ENCODE measurements around the gene TBX5. TPM values are rescaled to one million over a fixed set of nuclear protein-coding genes. Genes with fewer than 3 reads are reported as not detected.
"Not testable (repeated sequence)": the region's sequence is repeated elsewhere in the genome, so short reads cannot be mapped to it uniquely, and the experiment has no call there.

Gene TBX5
- total and polyA plus RNA-seq, 4 experiments from 2014 or later = not detected

- DNase-seq = no peak
- intact Hi-C loops (cut with micrococcal nuclease) = no loop called here
- Mint-ChIP-seq H3K9me3 (peaks cover 0 to 23% (median 8%) of the 10 kb centered on the region in 8 donors), H3K4me3 (no peak overlapping the region), H3K4me1 (no peaks in the 10 kb centered on the region), H3K27ac (no peak overlapping the region), H3K27me3 (peaks cover 0 to 5% of the 10 kb centered on the region in 2 donors), H3K36me3 (no peaks in the 10 kb centered on the region)
- no peak overlapping the region for H3K27ac ChIP-seq (ENCODE audit: low read depth, low read length)
- no peak overlapping the region for H3K4me3 ChIP-seq (ENCODE audit: low read length in 2 of 2)
- ChIA-PET CTCF (ENCODE audit: partially characterized antibody) (no interaction called here), POLR2A (ENCODE audit: partially characterized antibody) (no interaction called here)
- H3K36me3 ChIP-seq (ENCODE audit: insufficient read depth, low read length) = no peaks in the 10 kb centered on the region
- no peaks in the 10 kb centered on the region for H3K27me3 ChIP-seq (ENCODE audit: insufficient read depth, low read length)
- H3K9me3 ChIP-seq (ENCODE audit: control insufficient read depth in 1 of 2, low read length in 2 of 2) = no peaks in the 10 kb centered on the region
- H3K4me1 ChIP-seq (ENCODE audit: insufficient read depth, low read length) = no peaks in the 10 kb centered on the region
These were observed 44.0 kb downstream of the TBX5 start for GRCh38 chr12:114361992-114362391.

DNA sequence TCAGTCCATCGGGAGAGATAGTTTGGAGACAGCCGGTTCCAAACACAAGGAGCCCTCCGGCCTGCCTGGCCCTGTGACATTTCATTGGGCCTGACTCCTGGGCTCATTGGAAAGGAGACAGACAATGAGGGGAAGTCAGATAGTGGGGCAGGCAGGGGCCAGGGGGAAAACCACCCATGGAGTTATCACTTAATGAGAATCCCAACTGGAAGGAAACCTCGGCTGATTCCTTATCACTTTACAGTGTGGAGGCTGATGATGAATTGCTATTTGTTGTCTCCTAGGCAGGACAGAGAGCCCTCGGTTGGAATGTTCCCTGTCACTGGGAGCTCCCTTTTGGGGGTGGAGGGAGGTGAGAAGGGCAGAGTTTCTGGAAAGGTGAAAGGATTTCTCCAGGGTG, 44.4 kb downstream of the TBX5 start:
- no peaks in the 10 kb centered on the region for H3K9me3 ChIP-seq (ENCODE audit: control insufficient read depth in 1 of 2, low read length in 2 of 2)
- Mint-ChIP-seq H3K36me3 (no peaks in the 10 kb centered on the region), H3K27ac (no peak overlapping the region), H3K4me1 (no peaks in the 10 kb centered on the region), H3K4me3 (peak overlapping the region in 1 of 8 donors; percentile 51), H3K27me3 (peaks cover 0 to 4% of the 10 kb centered on the region in 2 donors), H3K9me3 (peaks cover 0 to 23% (median 7%) of the 10 kb centered on the region in 8 donors)
- ChIA-PET POLR2A (ENCODE audit: partially characterized antibody) (no interaction called here), CTCF (ENCODE audit: partially characterized antibody) (no interaction called here)
- no peak overlapping the region for H3K27ac ChIP-seq (ENCODE audit: low read depth, low read length)
- no peaks in the 10 kb centered on the region for H3K36me3 ChIP-seq (ENCODE audit: insufficient read depth, low read length)
- intact Hi-C loops (cut with micrococcal nuclease) = no loop called here
- H3K4me3 ChIP-seq (ENCODE audit: low read length in 2 of 2) = no peak overlapping the region
- no peaks in the 10 kb centered on the region for H3K27me3 ChIP-seq (ENCODE audit: insufficient read depth, low read length)
- no peaks in the 10 kb centered on the region for H3K4me1 ChIP-seq (ENCODE audit: insufficient read depth, low read length)
- DNase-seq = no peak

GRCh38 chr12:114360485-114360884, 45.5 kb downstream of the TBX5 start:
- Histone ChIP-seq H3K4me3 (ENCODE audit: low read length in 2 of 2) (no peak overlapping the region), H3K9me3 (ENCODE audit: control insufficient read depth in 1 of 2, low read length in 2 of 2) (no peaks in the 10 kb centered on the region), H3K27me3 (ENCODE audit: insufficient read depth, low read length) (no peaks in the 10 kb centered on the region), H3K4me1 (ENCODE audit: insufficient read depth, low read length) (no peaks in the 10 kb centered on the region), H3K36me3 (ENCODE audit: insufficient read depth, low read length) (no peaks in the 10 kb centered on the region), H3K27ac (ENCODE audit: low read depth, low read length) (no peak overlapping the region)
- no peak overlapping the region for H3K4me3 Mint-ChIP-seq
- H3K27ac Mint-ChIP-seq = no peak overlapping the region
- intact Hi-C loops (cut with micrococcal nuclease) = no loop called here
- POLR2A ChIA-PET (ENCODE audit: partially characterized antibody) = no interaction called here
- H3K27me3 Mint-ChIP-seq = peaks cover 1 to 5% of the 10 kb centered on the region in 2 donors
- H3K9me3 Mint-ChIP-seq = peaks cover under 1 to 23% (median 4%) of the 10 kb centered on the region in 8 donors
- DNase-seq = no peak
- H3K36me3 Mint-ChIP-seq = no peaks in the 10 kb centered on the region
- CTCF ChIA-PET (ENCODE audit: partially characterized antibody) = no interaction called here
- no peaks in the 10 kb centered on the region for H3K4me1 Mint-ChIP-seq

DNA sequence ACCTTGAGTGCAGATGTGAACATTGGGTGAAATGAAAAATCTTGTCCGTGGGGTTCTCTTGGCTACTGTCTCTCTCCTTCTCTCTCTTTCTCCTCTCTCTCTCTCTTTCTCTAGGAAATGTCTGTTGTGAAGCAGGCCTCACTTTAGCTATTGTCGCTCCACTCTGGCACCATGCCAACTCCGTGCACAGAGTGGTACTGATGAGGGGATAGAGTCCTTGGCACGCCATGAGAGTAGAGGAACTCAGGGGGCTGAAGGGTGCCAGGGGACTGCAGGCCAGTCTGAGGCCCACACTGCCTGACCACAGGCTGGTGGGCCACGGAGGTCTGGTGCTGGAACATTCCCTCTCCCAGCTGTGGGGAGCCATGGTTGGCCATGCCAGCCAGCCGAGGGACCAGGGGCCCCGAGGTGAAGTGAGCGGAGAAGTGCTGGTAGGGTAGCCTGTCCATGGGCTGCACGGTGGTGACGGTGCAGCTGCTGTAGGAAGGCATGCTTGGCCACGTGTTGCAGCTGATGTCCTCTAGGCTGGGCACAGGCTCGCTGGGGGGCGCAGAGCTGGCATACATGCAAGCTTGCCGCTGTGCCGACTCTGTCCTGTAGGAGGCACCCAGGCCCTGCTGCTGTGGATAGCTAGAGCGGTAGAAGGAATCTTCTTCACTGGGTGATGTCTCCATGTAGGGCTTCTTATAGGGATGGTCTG, 50.4 kb downstream of the TBX5 start:
- H3K36me3 ChIP-seq (ENCODE audit: insufficient read depth, low read length) = no peaks in the 10 kb centered on the region
- Mint-ChIP-seq H3K27me3 (peaks cover 3% of the 10 kb centered on the region in 2 donors), H3K4me3 (no peak overlapping the region), H3K36me3 (no peaks in the 10 kb centered on the region), H3K4me1 (no peaks in the 10 kb centered on the region), H3K27ac (no peak overlapping the region), H3K9me3 (peaks cover 0 to 9% (median 3%) of the 10 kb centered on the region in 8 donors)
- no peaks in the 10 kb centered on the region for H3K4me1 ChIP-seq (ENCODE audit: insufficient read depth, low read length)
- no peak for DNase-seq
- POLR2A ChIA-PET (ENCODE audit: partially characterized antibody) = no interaction called here
- H3K27me3 ChIP-seq (ENCODE audit: insufficient read depth, low read length) = no peaks in the 10 kb centered on the region
- CTCF ChIA-PET (ENCODE audit: partially characterized antibody) = no interaction called here
- intact Hi-C loops (cut with micrococcal nuclease) = no loop called here
- H3K9me3 ChIP-seq (ENCODE audit: control insufficient read depth in 1 of 2, low read length in 2 of 2) = no peaks in the 10 kb centered on the region
- H3K4me3 ChIP-seq (ENCODE audit: low read length in 2 of 2) = no peak overlapping the region
- no peak overlapping the region for H3K27ac ChIP-seq (ENCODE audit: low read depth, low read length)

DNA sequence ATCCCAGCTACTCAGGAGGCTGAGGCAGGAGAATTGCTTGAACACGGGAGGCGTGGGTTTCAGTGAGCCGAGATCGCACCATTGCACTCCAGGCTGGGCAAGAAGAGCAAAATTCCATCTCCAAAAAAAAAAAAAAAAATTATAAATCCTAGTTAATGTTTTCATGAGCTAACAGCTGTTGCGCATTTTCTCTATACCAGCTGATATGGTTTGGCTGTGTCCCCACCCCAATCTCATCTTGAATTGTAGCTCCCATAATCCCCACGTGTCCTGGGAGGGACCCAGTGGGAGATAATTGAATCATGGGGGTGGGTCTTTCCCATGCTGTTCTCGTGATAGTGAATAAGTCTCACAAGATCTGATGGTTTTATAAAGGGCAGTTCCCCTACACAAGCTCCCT, 56.7 kb downstream of the TBX5 start:
- H3K4me1 Mint-ChIP-seq; H3K36me3 ChIP-seq (ENCODE audit: insufficient read depth, low read length); H3K27me3 Mint-ChIP-seq; H3K9me3 ChIP-seq (ENCODE audit: control insufficient read depth in 1 of 2, low read length in 2 of 2); CTCF ChIA-PET (ENCODE audit: partially characterized antibody); H3K36me3 Mint-ChIP-seq; H3K27me3 ChIP-seq (ENCODE audit: insufficient read depth, low read length); H3K4me1 ChIP-seq (ENCODE audit: insufficient read depth, low read length); H3K4me3 Mint-ChIP-seq; DNase-seq; POLR2A ChIA-PET (ENCODE audit: partially characterized antibody); H3K27ac ChIP-seq (ENCODE audit: low read depth, low read length); H3K27ac Mint-ChIP-seq; H3K9me3 Mint-ChIP-seq; H3K4me3 ChIP-seq (ENCODE audit: low read length in 2 of 2); intact Hi-C loops (cut with micrococcal nuclease): not testable (repeated sequence)

DNA sequence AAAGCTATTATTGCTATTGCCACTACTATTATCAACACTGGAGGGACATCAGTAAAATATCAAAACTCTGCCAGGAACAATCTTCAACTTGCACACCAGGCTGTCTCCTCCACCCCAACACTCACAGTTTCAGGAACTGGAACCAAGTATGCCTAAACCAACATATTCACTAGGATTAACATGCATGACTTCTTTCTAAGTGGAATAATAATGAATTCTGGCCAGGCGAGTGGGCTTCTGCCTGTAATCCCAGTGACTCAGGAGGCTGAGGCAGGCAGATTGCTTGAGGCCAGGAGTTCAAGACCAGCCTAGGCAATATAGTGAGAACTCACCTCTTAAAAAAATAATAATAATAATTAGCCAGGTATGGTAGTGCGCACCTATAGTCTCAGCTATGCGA, 58.1 kb downstream of the TBX5 start:
- DNase-seq = no peak
- CTCF ChIA-PET (ENCODE audit: partially characterized antibody) = no interaction called here
- no peak overlapping the region for H3K27ac Mint-ChIP-seq
- peaks cover 1% of the 10 kb centered on the region in 2 donors for H3K27me3 Mint-ChIP-seq
- no peak overlapping the region for H3K4me3 Mint-ChIP-seq
- Histone ChIP-seq H3K36me3 (ENCODE audit: insufficient read depth, low read length) (no peaks in the 10 kb centered on the region), H3K4me1 (ENCODE audit: insufficient read depth, low read length) (no peaks in the 10 kb centered on the region), H3K9me3 (ENCODE audit: control insufficient read depth in 1 of 2, low read length in 2 of 2) (no peaks in the 10 kb centered on the region), H3K4me3 (ENCODE audit: low read length in 2 of 2) (no peak overlapping the region), H3K27me3 (ENCODE audit: insufficient read depth, low read length) (no peaks in the 10 kb centered on the region), H3K27ac (ENCODE audit: low read depth, low read length) (no peak overlapping the region)
- POLR2A ChIA-PET (ENCODE audit: partially characterized antibody) = no interaction called here
- intact Hi-C loops (cut with micrococcal nuclease) = no loop called here
- H3K9me3 Mint-ChIP-seq = peaks cover 0 to 4% (median under 1%) of the 10 kb centered on the region in 8 donors
- H3K36me3 Mint-ChIP-seq = no peaks in the 10 kb centered on the region
- H3K4me1 Mint-ChIP-seq = no peaks in the 10 kb centered on the region

- no peaks in the 10 kb centered on the region for H3K27me3 ChIP-seq (ENCODE audit: insufficient read depth, low read length)
- ChIA-PET POLR2A (ENCODE audit: partially characterized antibody) (no interaction called here), CTCF (ENCODE audit: partially characterized antibody) (no interaction called here)
- intact Hi-C loops (cut with micrococcal nuclease) = no loop called here
- no peak overlapping the region for H3K27ac Mint-ChIP-seq
- no peaks in the 10 kb centered on the region for H3K4me1 Mint-ChIP-seq
- no peak for DNase-seq
- no peaks in the 10 kb centered on the region for H3K9me3 ChIP-seq (ENCODE audit: control insufficient read depth in 1 of 2, low read length in 2 of 2)
- no peak overlapping the region for H3K4me3 ChIP-seq (ENCODE audit: low read length in 2 of 2)
- no peak overlapping the region for H3K4me3 Mint-ChIP-seq
- H3K9me3 Mint-ChIP-seq = peaks cover 0 to 9% (median 2%) of the 10 kb centered on the region in 8 donors
- H3K27ac ChIP-seq (ENCODE audit: low read depth, low read length) = no peak overlapping the region
- no peaks in the 10 kb centered on the region for H3K36me3 ChIP-seq (ENCODE audit: insufficient read depth, low read length)
- H3K36me3 Mint-ChIP-seq = no peaks in the 10 kb centered on the region
- H3K4me1 ChIP-seq (ENCODE audit: insufficient read depth, low read length) = no peaks in the 10 kb centered on the region
- peaks cover 1% of the 10 kb centered on the region in 2 donors for H3K27me3 Mint-ChIP-seq
These were observed 61.1 kb downstream of the TBX5 start for GRCh38 chr12:114344831-114345230.

DNA sequence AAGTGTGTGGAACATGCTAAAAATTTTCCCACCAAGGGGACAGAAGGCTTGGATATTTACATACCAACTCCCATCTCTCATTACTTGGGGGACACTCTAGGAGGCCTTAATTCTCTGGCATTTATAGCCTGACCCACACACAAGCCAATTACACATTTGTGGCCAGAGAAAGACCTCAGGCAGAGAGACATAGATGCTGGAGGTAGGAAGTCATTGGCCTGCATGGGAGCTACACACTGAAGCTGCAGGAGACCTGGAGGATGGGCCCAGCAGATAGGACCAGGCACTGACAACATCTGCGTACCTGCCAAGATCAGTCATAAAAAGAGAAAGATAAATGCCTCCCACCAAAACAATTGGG, 61.7 kb downstream of the TBX5 start:
- no peaks in the 10 kb centered on the region for H3K36me3 ChIP-seq (ENCODE audit: insufficient read depth, low read length)
- H3K4me1 Mint-ChIP-seq = no peaks in the 10 kb centered on the region
- no peak for DNase-seq
- no peak overlapping the region for H3K27ac Mint-ChIP-seq
- H3K27me3 Mint-ChIP-seq = peaks cover 1% of the 10 kb centered on the region in 2 donors
- intact Hi-C loops (cut with micrococcal nuclease) = no loop called here
- H3K4me3 Mint-ChIP-seq = no peak overlapping the region
- peaks cover 0 to 9% (median 2%) of the 10 kb centered on the region in 8 donors for H3K9me3 Mint-ChIP-seq
- ChIA-PET POLR2A (ENCODE audit: partially characterized antibody) (no interaction called here), CTCF (ENCODE audit: partially characterized antibody) (no interaction called here)
- H3K9me3 ChIP-seq (ENCODE audit: control insufficient read depth in 1 of 2, low read length in 2 of 2) = no peaks in the 10 kb centered on the region
- H3K27me3 ChIP-seq (ENCODE audit: insufficient read depth, low read length) = no peaks in the 10 kb centered on the region
- no peak overlapping the region for H3K27ac ChIP-seq (ENCODE audit: low read depth, low read length)
- no peak overlapping the region for H3K4me3 ChIP-seq (ENCODE audit: low read length in 2 of 2)
- H3K4me1 ChIP-seq (ENCODE audit: insufficient read depth, low read length) = no peaks in the 10 kb centered on the region
- no peaks in the 10 kb centered on the region for H3K36me3 Mint-ChIP-seq
